HG02588 (cell line): ENCODE measurements around the gene FGF21.
"Not testable (repeated sequence)": the region's sequence is repeated elsewhere in the genome, so short reads cannot be mapped to it uniquely, and the experiment has no call there.

ENCODE experiments used
- ATAC-seq: cut with Tn5 transposase; IDR thresholded peaks from one replicate; pipeline ENCODE4 v1.9.1; 2021; ENCODE audit warnings: mild to moderate bottlenecking, moderate library complexity; ENCODE audit not compliant: unreplicated experiment

Gene FGF21

GRCh38 chr19:48751845-48752495 lies 3.4 kb upstream of the FGF21 start:
- ATAC-seq = no peak

- no peak for ATAC-seq
Measured at GRCh38 chr19:48752496-48753365, 2.6 kb upstream of the FGF21 start, which contains the start of gene FUT1. Gene FUT1, minus strand, starts transcription at chr19:48752641. Its CDS starts 1,360 bp downstream, at chr19:48751281.

- no peak for ATAC-seq
Measured at GRCh38 chr19:48755787-48756186, 463 bp downstream of the FGF21 start.

- ATAC-seq = no peak
Measured at GRCh38 chr19:48756212-48756611, 888 bp downstream of the FGF21 start.

GRCh38 chr19:48756686-48757085 lies 1.4 kb downstream of the FGF21 start:
- ATAC-seq = no peak

GRCh38 chr19:48757089-48757675 lies 1.9 kb downstream of the FGF21 start:
- ATAC-seq = no peak

- ATAC-seq = no peak
Measured at GRCh38 chr19:48757741-48758144, 2.4 kb downstream of the FGF21 start.

GRCh38 chr19:48760504-48761205 lies 5.3 kb downstream of the FGF21 start:
- ATAC-seq = no peak

GRCh38 chr19:48765816-48766215 lies 10.5 kb downstream of the FGF21 start:
- not testable (repeated sequence) for ATAC-seq

- not testable (repeated sequence) for ATAC-seq
Measured at GRCh38 chr19:48768171-48768753, 12.9 kb downstream of the FGF21 start.

- ATAC-seq = no peak
Measured at GRCh38 chr19:48768994-48769713, 13.8 kb downstream of the FGF21 start.

- ATAC-seq = no peak
Measured at GRCh38 chr19:48770266-48770665, 14.9 kb downstream of the FGF21 start.

- ATAC-seq = no peak
Measured at GRCh38 chr19:48770734-48771472, 15.6 kb downstream of the FGF21 start.

GRCh38 chr19:48772503-48772953 lies 17.2 kb downstream of the FGF21 start:
- ATAC-seq = no peak

- no peak for ATAC-seq
Measured at GRCh38 chr19:48777139-48777538, 21.8 kb downstream of the FGF21 start.

- no peak for ATAC-seq
Measured at GRCh38 chr19:48777720-48778119, 22.4 kb downstream of the FGF21 start.

GRCh38 chr19:48779636-48780035 lies 24.3 kb downstream of the FGF21 start:
- no peak for ATAC-seq

GRCh38 chr19:48780631-48781391 lies 25.5 kb downstream of the FGF21 start:
- ATAC-seq = no peak

GRCh38 chr19:48784527-48784926 lies 29.2 kb downstream of the FGF21 start:
- no peak for ATAC-seq
